Measurements from ENCODE around the gene SMS. TPM values are rescaled to one million over a fixed set of nuclear protein-coding genes. Genes with fewer than 3 reads are reported as not detected.

The SMS gene
- 131 and 175 TPM in 2 replicates for polyA plus RNA-seq (2011; rRNA removed)
- polyA minus RNA-seq (2011; rRNA and poly(A)+ RNA removed), result 78.8 and 117 TPM in 2 replicates

GRCh38 chrX:21940356-21940829 lies at the start of gene SMS:
Gene SMS (plus strand): TSS chrX:21940709. CDS start chrX:21940825, 116 bp downstream.
- DNase-seq (ENCODE audit: low read depth, low spot score), result peak; percentile 26
- CTCF ChIA-PET, result no interaction called here
- Histone ChIP-seq H3K27ac (ENCODE audit: low read depth, low read length) (peak within 1 kb of the TSS; percentile 80), H3K9me3 (ENCODE audit: control insufficient read depth, insufficient read depth, low read length) (no peaks in the 10 kb centered on the region), H3K4me3 (ENCODE audit: low read depth, low read length) (peak within 1 kb of the TSS; percentile 66), H3K27me3 (ENCODE audit: control insufficient read depth, insufficient read depth, low read length) (no peaks in the 10 kb centered on the region)
- POLR2A ChIA-PET, result no interaction called here
- TF ChIP-seq CTCF (IDR thresholded peaks at IDR 0.05; ENCODE audit: low read depth, low read length), result no peak

GRCh38 chrX:21905313-21905712 lies 35.2 kb upstream of the SMS start:
- Histone ChIP-seq H3K27me3 (ENCODE audit: control insufficient read depth, insufficient read depth, low read length) (no peaks in the 10 kb centered on the region), H3K4me3 (ENCODE audit: low read depth, low read length) (no peak overlapping the region), H3K9me3 (ENCODE audit: control insufficient read depth, insufficient read depth, low read length) (no peaks in the 10 kb centered on the region), H3K27ac (ENCODE audit: low read depth, low read length) (no peak overlapping the region)
- POLR2A ChIA-PET, result no interaction called here
- no peak for DNase-seq (ENCODE audit: low read depth, low spot score)
- CTCF ChIA-PET, result no interaction called here
- TF ChIP-seq CTCF (IDR thresholded peaks at IDR 0.05; ENCODE audit: low read depth, low read length), result no peak

- Histone ChIP-seq H3K27me3 (ENCODE audit: control insufficient read depth, insufficient read depth, low read length) (no peaks in the 10 kb centered on the region), H3K9me3 (ENCODE audit: control insufficient read depth, insufficient read depth, low read length) (no peaks in the 10 kb centered on the region), H3K4me3 (ENCODE audit: low read depth, low read length) (no peak overlapping the region), H3K27ac (ENCODE audit: low read depth, low read length) (no peak overlapping the region)
- no peak for TF ChIP-seq CTCF (IDR thresholded peaks at IDR 0.05; ENCODE audit: low read depth, low read length)
- POLR2A ChIA-PET, result no interaction called here
- CTCF ChIA-PET, result no interaction called here
- DNase-seq (ENCODE audit: low read depth, low spot score), result no peak
Measured at GRCh38 chrX:21905953-21906352, 34.6 kb upstream of the SMS start.

- no peak overlapping the region for H3K4me3 ChIP-seq (ENCODE audit: low read depth, low read length)
- no peak for TF ChIP-seq CTCF (IDR thresholded peaks at IDR 0.05; ENCODE audit: low read depth, low read length)
- ChIA-PET CTCF (interaction anchor here (1.0 kb wide), 1 partner anchor 78 kb away, joined by 3 read pairs; no protein-coding TSS in a partner anchor), POLR2A (no interaction called here)
- H3K9me3 ChIP-seq (ENCODE audit: control insufficient read depth, insufficient read depth, low read length), result no peaks in the 10 kb centered on the region
- no peak for DNase-seq (ENCODE audit: low read depth, low spot score)
- no peaks in the 10 kb centered on the region for H3K27me3 ChIP-seq (ENCODE audit: control insufficient read depth, insufficient read depth, low read length)
- H3K27ac ChIP-seq (ENCODE audit: low read depth, low read length), result no peak overlapping the region
Measured at GRCh38 chrX:21907260-21907659, 33.2 kb upstream of the SMS start.

GRCh38 chrX:21911481-21911880 lies 29.0 kb upstream of the SMS start:
- no peak overlapping the region for H3K4me3 ChIP-seq (ENCODE audit: low read depth, low read length)
- ChIA-PET CTCF (no interaction called here), POLR2A (no interaction called here)
- no peaks in the 10 kb centered on the region for H3K27me3 ChIP-seq (ENCODE audit: control insufficient read depth, insufficient read depth, low read length)
- TF ChIP-seq CTCF (IDR thresholded peaks at IDR 0.05; ENCODE audit: low read depth, low read length), result no peak
- no peak for DNase-seq (ENCODE audit: low read depth, low spot score)
- no peak overlapping the region for H3K27ac ChIP-seq (ENCODE audit: low read depth, low read length)
- no peaks in the 10 kb centered on the region for H3K9me3 ChIP-seq (ENCODE audit: control insufficient read depth, insufficient read depth, low read length)

Data from AG04450 (cell line).